ENCODE data around the gene MINDY4B.

MINDY4B gene

DNA sequence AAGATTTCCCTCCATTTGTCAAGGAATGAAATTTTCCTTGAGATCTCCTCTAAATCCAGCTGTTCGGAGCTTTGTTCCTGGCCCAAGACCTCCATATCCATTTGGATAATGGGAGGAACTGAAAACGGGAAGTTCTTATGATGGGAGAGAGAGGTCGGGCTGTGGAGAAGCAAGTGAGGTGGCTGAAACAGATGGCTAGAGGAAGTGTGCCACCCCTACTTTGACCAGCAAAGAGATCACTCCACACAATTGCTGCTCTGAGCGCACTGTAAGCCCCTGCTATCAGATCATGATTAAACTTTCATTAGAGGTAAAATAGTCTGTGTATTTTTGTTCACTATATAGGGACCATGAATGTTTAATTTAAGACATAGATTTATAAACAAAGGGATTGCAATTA is at the start of gene MINDY4B:
Gene MINDY4B, minus strand, starts transcription at position 101 of the 400 bp plus-strand sequence. Its CDS starts 0 bp downstream, at position 101.
- in situ Hi-C loops (cut with MboI; ENCODE audit: low sequenced_read_pairs), result no loop called here

DNA sequence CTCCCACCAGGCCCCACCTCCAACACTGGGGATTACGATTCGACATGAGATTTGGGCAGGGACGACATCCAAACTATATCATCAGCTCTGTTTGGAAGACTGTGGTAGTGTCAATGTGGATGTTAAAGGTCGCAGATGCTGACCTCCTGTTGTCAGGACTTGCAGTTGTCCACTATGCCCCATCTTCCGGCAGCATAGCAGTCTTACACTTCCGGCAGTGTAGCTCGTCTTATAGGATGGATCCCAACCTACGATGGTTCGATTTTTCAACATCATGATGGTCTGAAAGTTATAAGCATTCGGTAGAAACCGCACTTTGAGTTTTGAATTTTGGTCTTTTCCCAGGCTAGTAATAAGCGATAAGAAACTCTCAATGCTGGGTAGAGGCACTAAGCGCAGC is 46.7 kb upstream of the MINDY4B start:
- in situ Hi-C loops (cut with MboI; ENCODE audit: low sequenced_read_pairs), result no loop called here

DNA sequence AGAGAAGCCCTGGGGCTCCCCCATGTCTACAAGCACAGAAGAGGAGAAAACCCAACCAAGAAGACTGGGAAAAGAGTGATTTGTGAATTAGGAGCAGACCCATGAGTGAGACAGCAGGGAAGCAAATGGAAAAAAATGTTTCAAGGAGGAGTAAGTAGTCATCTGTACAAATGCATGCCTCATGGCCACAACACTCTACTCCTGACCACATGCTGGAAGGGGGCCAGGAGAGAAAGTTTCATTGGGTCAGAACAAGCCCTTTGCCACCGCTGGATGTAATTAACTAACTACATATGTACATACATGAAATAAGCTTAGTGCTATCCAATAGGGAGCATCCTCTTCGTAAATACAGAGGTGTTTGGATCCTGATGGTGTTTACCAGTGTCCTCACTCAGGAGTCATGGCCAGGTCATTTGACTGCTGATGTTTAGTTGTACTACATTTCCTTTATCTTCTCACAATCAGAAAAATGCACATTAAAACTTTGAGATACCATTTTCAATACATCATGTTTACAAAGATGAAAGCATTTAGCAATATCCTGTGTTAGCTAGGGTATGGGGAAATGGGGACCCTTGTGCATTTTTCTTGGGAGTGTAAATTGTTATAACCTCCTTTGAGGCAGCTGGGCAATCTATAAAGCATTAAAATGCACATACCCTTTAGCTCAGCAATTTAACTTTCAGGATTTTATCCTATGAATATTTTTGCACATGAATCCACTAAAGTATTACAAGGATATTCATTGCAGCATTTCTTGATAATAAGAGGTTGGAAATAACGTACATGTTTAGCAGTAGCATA is 40.2 kb upstream of the MINDY4B start:
- in situ Hi-C loops (cut with MboI; ENCODE audit: low sequenced_read_pairs), result no loop called here

DNA sequence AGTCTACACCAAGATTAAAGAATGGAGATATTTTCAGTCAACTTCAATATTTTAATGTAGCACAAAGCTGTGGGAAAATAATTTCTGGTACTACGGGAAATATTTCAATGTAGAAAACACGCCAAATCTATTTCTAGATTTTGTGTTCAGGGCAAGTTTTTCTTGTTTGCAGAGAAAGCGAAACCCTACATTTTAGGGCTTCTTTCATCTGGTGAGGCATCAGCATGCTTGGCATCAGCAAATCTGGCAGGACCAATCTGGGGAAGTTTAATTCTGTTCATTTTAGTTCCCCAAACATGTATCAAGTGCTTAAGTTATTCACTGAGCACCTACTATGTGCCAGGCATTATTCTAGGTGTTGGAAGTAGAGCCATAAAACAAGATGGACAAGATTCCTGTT is 37.0 kb upstream of the MINDY4B start:
- in situ Hi-C loops (cut with MboI; ENCODE audit: low sequenced_read_pairs), result no loop called here

DNA sequence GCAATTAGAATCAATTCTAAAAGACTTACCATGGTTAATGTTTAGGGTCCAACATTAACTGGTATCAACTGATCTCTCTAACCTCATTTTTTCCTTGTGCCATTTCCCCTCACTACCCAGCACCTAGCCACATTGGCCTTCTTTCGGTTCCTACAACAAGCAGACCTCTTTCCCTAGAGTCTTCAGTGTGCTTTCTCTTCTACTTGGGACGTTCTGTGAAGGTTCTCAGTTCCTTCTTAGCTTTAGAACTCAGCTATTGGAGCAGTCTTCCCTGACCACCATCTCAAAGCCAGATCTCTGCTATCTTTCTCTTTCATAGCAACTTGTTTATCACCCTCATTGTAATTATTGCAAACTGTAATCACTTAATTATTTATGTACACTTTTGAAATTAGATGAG is 31.5 kb upstream of the MINDY4B start:
- in situ Hi-C loops (cut with MboI; ENCODE audit: low sequenced_read_pairs), result no loop called here

DNA sequence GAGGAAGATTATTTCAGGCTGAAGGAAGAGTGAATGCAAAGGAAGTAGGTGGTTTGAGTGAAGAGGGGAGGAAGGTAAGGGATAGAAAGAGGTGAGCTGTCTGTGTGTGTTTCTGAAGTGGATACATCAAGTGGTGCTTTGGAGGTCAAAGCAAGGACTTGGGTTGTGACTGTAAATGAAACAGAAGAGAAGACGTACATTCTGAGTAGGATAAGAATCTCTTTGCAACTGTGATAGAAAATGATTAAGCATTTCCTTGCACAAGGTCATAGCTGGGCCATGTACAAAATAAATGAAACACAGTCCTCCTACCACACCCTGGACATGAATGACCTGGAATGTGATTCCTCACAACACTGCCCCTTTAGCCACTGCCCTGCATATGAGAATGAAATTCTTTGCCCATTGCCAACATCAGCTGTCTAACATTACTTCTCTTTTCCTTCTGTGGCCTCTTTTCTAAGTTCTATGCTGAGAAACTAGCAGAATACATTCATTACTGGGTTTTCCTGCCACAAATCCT is 28.3 kb upstream of the MINDY4B start:
- in situ Hi-C loops (cut with MboI; ENCODE audit: low sequenced_read_pairs), result no loop called here

DNA sequence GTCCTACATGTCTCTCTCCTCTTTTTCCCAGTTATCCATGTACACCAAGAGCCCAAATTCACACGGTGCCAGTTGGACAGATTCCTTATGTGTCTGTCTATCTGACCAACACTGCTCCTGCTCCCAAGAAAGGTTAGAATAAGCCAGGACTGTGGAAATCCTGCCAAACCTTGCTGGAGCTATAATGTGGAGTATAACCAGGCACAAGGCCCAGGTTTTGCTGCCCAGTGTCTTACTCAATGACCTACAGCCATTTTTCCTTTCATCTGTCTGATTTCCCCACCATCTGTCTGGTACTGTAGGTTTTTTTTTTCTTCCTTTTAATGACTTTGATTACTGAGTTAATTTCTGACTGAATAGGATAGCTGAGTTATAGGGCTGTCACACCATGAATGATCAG is 26.5 kb upstream of the MINDY4B start:
- in situ Hi-C loops (cut with MboI; ENCODE audit: low sequenced_read_pairs), result no loop called here

DNA sequence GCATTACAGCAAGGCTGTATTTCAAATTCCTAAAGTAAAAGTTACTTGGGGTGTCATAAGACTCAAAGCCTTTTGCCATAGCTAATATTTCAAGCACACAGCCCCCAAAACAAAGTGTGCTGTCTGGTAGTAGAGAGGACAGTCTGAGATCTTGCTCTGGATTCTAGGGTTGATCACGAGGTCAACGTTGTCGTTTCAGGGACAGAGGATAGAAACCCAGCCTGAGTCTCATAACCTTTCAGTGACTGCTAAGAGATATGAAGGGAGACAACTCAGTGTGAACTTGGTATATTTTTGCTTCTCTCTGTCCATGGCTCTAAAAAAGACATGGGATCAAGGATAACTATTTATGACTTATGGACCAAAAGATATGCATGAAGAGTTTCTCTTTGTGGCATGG is 25.6 kb upstream of the MINDY4B start:
- in situ Hi-C loops (cut with MboI; ENCODE audit: low sequenced_read_pairs), result no loop called here

DNA sequence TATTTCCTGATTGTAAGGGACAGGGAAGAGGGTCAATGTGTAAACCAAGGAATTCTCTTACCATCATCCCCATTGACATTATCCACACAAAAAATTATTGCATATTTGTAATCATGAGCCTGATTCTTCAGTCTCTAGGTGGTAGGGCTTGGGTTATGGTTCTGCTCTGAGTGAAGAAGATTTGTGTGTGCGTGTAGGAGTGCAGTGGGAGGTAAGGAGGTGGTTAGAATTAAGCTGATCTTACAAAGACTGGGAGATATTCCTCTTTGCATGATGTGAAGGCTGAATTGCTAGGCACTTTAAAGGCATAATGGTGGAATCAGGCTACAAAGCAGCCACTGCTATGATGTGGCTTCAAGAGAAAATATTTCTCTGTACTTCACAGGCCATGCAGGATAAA is 23.0 kb upstream of the MINDY4B start:
- in situ Hi-C loops (cut with MboI; ENCODE audit: low sequenced_read_pairs), result no loop called here

DNA sequence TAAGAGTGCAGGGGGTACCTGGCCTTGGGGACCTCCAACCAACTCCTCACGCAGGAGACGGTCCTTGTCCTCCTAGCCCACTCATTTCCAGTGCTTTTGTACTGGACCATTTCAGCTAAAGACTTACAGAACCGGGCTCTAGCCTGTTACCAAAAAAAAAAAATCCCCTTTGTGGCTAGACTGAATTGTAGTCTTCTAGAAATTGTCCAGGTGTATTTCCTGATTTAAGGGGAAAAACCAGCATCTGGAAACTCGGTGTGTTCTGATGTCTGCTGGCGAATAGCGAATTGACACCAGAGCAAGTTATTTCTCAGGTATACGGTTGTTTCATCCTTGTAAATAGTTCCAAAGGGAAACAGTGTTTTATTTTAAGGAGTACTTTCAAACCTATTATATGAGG is 21.1 kb upstream of the MINDY4B start:
- in situ Hi-C loops (cut with MboI; ENCODE audit: low sequenced_read_pairs), result no loop called here

DNA sequence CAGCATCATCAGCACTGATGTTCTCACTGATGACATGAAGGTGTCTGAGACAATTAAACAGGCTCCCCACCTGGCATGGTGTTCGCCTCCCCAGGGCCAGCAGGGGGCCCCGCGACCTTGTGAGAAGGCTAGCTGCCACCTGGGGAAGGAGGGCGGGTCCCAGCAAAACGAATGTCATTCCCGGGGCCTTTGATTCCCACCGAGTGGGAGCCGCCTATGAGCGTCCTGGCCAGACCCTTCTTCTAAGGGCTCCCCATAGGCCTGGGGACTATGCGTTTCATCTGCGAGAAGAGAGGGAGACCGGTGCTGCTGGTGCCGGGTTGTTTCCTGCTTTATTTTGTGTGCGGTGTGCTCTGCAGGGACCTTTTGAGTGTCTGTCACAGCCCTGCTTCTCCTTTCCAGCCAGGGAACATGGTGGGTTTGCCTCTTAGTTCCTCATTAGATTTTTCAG is 20.5 kb upstream of the MINDY4B start:
- in situ Hi-C loops (cut with MboI; ENCODE audit: low sequenced_read_pairs), result no loop called here

DNA sequence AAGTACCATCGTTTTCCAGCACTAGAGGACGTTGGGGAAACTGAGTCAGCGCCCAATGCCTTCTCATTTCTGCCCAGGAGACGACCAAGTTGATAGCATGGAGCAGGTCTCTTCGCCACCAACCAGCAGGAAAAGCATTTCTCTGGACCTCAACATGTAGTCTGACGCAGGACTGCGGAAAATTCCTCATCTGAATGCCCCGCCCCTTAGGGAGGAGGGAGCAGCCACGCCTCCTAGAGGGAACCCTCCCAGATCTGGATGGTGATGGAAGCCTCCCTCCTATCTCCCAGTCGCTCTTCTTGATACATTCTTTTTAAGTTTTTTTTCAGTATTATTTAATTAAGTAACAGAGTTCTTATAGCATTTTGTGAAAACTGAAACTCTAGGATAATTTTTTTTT is 17.4 kb upstream of the MINDY4B start:
- in situ Hi-C loops (cut with MboI; ENCODE audit: low sequenced_read_pairs), result no loop called here

DNA sequence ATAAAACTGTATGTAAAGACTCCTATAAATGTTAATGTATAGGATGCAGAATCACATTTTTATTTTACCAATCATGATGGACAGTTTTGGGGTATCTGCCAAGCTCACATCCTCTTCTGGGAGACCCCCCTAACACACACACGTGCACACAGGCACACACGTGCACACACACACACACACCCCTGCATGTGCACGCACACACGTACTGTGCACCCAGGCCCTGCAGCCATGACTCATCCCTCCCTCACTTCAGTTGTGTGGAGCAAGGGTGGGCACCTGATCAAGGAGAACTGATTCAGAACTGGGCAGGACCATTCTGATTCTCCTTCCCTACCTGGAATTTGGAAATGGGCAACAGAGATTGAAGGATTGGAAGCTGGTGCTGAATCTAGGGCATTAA is 16.0 kb upstream of the MINDY4B start:
- in situ Hi-C loops (cut with MboI; ENCODE audit: low sequenced_read_pairs), result no loop called here

DNA sequence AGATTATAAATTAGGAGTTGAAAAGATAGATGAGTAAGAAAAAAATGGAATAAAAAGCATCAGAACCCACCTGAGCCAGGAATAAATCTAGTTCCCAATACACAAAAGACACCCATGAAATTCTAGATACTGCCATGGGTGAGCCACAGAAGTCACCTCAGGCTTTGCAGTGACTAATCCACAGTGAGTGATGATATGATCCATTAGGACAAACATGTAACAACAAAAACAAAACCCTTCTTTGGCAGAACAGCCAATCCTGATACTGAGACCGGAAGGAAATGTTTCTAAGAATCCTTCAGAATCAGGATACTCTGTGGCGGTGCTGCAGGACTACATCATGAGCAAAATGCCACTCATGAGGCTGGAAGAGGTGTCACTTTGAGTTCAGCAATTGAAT is 15.0 kb upstream of the MINDY4B start:
- in situ Hi-C loops (cut with MboI; ENCODE audit: low sequenced_read_pairs), result no loop called here

DNA sequence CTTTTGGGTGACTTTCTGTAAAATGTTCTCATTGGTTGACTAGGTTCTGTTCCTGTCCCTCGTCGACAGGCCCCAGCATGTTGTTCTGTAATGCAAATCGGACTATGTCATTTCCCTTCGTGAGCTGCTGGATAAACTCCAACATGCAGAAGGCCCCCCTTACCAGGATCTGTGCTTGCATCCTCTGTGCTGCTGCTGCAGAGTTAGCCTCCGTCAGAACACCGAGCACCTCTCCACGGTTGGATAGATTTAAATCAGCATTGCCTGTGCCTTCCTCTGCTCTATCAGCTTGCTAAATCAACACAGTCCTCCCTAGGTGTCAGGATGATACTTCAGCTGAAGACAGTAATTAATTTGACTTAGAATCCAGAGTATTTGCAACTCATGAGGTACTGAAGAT is 12.7 kb upstream of the MINDY4B start:
- in situ Hi-C loops (cut with MboI; ENCODE audit: low sequenced_read_pairs), result no loop called here

DNA sequence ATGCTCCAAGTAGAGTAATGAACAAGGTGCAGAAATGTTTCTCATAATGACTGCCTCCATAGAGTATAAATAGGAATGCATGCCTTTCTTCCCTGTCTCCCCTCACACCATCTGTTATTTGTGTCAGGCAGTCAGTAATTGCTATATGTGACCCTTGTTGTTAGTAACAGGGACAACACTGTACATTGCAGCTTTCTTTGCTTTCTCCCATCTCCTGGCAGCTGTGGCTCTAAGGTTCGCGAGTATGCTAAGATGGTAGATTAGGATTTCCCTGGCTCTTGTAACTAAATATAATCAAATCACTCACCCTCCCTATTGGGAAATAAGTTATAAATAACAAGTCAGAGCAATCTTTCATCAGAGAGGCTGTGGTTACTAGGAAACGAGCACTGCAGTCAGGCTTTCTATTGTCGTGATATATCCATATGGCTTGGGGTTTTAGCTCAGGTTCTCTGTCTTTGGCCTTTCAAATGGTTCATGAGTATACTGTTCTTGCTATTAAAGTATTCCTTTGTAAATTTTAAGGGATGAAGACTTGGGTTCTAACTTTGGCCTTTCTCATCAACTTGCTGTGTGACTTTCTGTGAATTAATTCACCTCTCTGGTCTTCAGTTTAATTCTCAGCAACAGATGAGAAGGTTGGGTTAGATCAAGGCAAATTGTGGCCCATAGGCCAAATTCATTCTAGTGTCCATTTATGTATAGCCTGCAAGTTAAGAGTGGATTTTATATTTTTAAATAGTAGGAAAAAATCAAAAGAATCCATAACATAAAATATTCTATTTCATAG is 8.1 kb upstream of the MINDY4B start:
- in situ Hi-C loops (cut with MboI; ENCODE audit: low sequenced_read_pairs), result no loop called here

DNA sequence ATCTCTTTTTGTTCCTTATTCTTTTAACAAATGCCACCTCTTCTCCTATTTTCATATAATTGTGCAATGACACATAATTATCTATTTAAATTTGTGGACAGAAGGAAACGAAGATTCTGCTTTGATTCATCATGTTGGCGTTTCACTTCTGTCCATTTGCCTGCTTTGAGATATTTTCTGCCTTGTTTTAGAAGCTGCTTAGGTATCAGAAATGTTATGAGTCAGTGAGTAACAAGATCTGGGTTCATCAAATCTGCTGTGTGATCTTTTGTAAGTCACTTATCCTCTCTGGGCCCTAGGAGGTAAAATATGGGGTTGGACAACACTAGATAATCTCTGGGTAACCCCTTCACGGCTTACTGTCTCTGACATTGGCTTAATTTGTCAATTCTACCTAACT is 7.3 kb upstream of the MINDY4B start:
- in situ Hi-C loops (cut with MboI; ENCODE audit: low sequenced_read_pairs), result no loop called here

DNA sequence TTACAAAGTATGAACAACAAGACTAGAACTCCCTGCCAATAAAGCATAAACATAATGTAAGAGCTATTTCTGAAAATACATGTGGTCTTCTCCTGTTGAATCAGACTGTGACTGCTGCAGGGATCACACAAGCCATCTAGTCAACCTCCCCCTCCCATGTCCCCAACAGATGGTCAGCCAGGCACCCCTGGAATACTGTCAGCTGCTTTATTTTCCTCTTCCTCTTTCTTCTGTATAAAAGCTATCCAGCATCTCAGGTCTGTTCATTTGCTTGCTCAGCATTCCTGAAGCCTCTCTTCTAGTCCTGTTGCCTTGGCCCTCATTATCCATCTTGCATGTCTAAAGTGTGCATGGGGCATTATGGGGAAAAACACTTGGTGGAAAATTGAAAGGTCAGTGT is 6.5 kb upstream of the MINDY4B start:
- in situ Hi-C loops (cut with MboI; ENCODE audit: low sequenced_read_pairs), result no loop called here

DNA sequence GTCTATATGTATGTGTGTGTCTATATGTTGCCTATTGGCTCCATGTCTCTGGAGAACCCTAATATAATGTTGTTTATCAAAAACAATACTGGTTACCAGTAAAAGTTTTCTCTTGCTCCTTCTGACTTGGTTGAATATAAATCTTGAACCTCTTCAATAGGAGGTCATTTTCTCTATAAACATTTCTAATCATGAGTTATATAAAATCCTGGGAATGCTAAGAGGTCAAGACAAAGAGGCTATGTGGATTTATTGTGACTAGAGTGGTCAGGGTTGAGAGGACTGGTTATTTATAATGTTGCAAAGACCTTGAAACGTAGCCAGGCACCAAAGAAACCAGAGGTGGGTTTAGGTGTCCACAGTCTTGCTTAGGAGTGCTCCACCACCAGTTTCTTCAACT is 1.2 kb upstream of the MINDY4B start:
- in situ Hi-C loops (cut with MboI; ENCODE audit: low sequenced_read_pairs), result no loop called here

DNA sequence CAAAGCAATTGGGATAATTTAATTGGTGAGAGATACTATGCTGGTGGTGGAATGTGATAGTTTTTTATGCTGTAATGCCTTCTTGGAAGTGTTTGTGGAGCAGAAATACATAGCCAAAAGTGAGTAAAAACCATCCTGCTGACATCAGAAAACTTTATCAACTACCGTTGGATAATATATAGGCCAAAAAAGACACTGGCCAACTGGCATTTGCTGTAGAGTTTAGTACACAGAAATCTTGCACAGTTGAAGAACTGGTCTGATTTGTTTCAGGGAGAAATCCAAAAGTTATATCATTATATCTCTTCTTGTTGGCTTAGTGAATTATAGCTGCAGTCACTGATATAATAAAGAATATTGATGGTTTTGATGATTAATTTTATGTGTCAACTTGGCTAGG is 507 bp upstream of the MINDY4B start:
- in situ Hi-C loops (cut with MboI; ENCODE audit: low sequenced_read_pairs), result no loop called here

DNA sequence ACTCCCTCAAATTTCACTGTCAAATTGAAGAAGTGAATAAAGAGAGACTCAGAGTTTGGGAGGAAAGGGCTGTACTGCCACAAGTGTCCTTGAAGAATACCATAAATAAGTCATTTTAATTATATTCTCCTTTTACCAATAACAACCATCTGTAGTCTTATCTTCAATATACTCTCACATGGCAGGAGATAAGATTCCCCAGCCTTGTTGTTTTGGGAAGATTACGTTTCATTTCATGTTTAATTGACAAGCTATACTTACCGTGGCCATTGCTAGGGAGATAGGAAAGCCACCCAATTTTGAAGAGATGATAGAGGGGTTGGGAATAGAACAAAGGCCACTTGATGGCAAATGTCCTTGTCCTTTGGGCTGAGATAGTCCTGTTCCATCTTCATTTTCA is 2.3 kb downstream of the MINDY4B start:
- in situ Hi-C loops (cut with MboI; ENCODE audit: low sequenced_read_pairs), result no loop called here

DNA sequence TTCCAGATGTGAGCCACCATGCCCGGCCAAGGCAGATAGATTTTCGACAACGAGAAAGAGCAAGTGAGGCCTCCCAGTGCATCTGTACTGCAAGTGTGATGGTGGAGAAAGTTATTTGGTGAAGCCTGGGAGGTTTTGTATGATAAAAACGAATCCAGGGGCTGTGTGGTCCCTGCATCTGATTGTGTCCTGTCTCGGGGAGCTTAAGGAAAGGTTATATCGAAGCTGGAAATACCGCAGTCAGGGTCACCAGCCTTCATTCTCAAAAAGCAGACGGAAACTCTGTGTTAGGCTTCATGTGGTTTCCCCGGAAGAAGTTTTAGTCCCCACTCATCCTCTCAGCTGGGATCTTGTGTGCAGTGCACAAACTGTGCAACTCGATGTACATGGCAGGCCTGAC is 3.4 kb downstream of the MINDY4B start:
- in situ Hi-C loops (cut with MboI; ENCODE audit: low sequenced_read_pairs), result no loop called here
